Measurements from ENCODE around the gene FXN. TPM values are rescaled to one million over a fixed set of nuclear protein-coding genes. Genes with fewer than 3 reads are reported as not detected.
"Not testable (repeated sequence)": the region's sequence is repeated elsewhere in the genome, so short reads cannot be mapped to it uniquely, and the experiment has no call there.

FXN gene
- polyA plus RNA-seq, 1 of the 3 experiments (the other 2 are of a cell fraction): 15.7 TPM

DNA sequence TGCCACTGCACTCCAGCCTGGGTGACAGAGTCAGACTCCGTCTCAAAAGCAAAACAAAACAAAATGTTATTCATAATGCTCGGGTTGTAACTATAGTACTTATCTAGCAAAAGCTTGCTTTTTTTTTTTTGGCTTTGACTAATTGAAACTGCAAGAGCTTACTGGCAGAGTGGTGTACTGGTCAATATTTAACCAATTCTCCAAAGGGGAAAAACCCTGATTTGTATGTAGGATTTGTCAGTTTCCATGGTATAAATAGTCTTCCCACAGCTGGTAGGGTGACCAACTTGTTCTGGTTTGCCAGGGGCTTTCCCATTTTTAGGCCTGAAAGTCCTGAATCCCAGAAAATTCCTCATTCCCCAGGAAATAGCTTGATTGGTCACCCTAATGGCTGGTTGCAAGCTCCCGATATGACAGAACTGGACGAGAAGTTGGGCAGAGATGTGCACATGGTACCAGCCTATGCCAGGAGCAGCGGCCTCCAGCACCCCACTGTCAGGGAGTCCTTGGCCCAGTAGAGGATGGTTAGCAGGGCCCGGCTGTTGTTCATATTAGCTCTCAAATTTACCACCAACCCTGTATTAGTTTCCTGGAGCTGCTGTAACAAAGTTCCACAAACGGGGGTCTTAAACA lies 58.0 kb downstream of the FXN start (continued):
- no peak for TF ChIP-seq TEAD4 (IDR thresholded peaks at IDR 0.05; ENCODE audit: borderline replicate concordance, insufficient read depth)
- TF ChIP-seq, protein P1, sequence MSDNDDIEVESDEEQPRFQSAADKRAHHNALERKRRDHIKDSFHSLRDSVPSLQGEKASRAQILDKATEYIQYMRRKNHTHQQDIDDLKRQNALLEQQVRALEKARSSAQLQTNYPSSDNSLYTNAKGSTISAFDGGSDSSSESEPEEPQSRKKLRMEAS (IDR thresholded peaks at IDR 0.05; ENCODE audit: low read depth): no peak

DNA sequence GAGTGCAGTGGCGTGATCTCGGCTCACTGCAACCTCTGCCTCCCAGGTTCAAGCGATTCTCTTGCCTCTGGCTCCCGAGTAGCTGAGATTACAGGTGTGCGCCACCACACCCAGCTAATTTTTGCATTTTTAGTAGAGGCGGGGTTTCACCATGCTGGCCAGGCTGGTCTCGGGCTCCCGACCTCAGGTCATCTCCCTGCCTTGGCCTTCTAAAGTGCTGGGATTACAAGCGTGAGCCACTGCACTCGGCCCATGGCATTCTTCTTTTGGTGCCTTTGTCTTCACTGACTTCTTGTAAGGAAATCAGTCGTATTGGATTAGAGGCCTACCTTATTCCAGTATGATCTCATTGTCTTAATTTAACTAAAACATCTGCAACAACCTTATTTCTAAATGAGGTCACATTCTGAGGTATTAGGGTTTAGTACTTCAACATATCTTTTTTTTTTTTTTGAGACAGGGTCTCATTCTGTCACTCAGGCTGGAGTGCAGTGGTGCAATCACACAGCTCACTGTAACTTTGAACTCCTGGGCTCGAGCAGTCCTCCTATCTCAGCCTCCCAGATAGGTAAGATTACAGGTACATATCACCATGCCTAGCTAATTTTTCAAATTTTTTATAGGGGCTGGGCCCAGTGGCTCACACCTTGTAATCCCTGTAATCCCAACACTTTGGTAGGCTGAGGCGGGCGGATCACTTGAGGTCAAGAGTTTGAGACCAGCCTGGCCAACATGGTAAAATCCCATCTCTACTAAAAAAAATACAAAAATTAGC lies 59.0 kb downstream of the FXN start:
- H3K9ac ChIP-seq; H3K4me3 ChIP-seq (ENCODE audit: low read depth in 2 of 2, low read length in 1 of 2); H3K9me3 ChIP-seq; H3F3A ChIP-seq (replicated peaks; ENCODE audit: insufficient read depth); POLR2A ChIA-PET; H3K9me2 ChIP-seq; H3K36me3 ChIP-seq (replicated peaks in 1 of 2; ENCODE audit: control insufficient read depth in 1 of 2, insufficient read depth in 2 of 2, low read length in 1 of 2); H3K4me2 ChIP-seq; DNase-seq; H4K20me1 ChIP-seq (ENCODE audit: insufficient read depth); H3K27me3 ChIP-seq (ENCODE audit: insufficient read depth); H3K27ac ChIP-seq (ENCODE audit: low read depth in 2 of 2, low read length in 1 of 2); H3K79me2 ChIP-seq (ENCODE audit: insufficient read depth); H3K4me1 ChIP-seq (ENCODE audit: control insufficient read depth in 1 of 2, insufficient read depth in 2 of 2, low read depth in 1 of 2, low read length in 1 of 2); H2AFZ ChIP-seq (ENCODE audit: low read depth): not testable (repeated sequence)
- CTCF ChIA-PET: interaction anchor here (0.7 to 2.9 kb wide), 3 partner anchors 40 to 99 kb away, joined by 3 to 10 read pairs (median 5); partner anchors contain the start of gene FXN
- WGBS (ENCODE audit: low lambda C conversion rate): 96% methylated on average over 14 of the region's 14 CpGs

DNA sequence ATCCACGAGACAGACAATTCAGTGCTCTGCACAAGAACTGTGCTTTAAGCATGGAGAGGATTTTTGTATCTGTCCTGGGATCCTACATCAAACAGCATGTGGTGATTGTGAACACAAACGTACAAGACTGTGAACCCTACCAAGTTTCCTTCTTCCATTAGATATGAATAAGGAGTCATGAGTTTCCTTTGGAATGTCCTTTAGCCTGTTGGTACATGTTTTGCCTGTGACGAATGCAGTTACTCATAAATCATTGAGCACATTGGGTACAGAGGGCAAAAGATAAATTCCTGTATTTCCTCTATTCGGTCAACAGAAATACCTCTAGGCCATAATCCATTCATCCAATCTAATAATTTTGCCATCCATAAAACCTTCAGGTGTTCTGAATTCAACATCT lies 61.5 kb downstream of the FXN start:
- Histone ChIP-seq H3K9me3 (no peaks in the 10 kb centered on the region), H3F3A (replicated peaks; ENCODE audit: insufficient read depth) (no peaks in the 10 kb centered on the region), H3K9ac (no peak overlapping the region), H3K4me3 (ENCODE audit: low read depth in 2 of 2, low read length in 1 of 2) (no peak overlapping the region), H3K79me2 (ENCODE audit: insufficient read depth) (no peaks in the 10 kb centered on the region), H3K4me1 (ENCODE audit: control insufficient read depth in 1 of 2, insufficient read depth in 2 of 2, low read depth in 1 of 2, low read length in 1 of 2) (no peaks in the 10 kb centered on the region), H3K4me2 (no peak overlapping the region), H3K9me2 (no peaks in the 10 kb centered on the region), H3K27ac (ENCODE audit: low read depth in 2 of 2, low read length in 1 of 2) (peak overlapping the region in 1 of 2 experiments; percentile 40; a peak in 2 of 4 replicates), H3K27me3 (ENCODE audit: insufficient read depth) (no peaks in the 10 kb centered on the region), H4K20me1 (ENCODE audit: insufficient read depth) (no peaks in the 10 kb centered on the region), H2AFZ (ENCODE audit: low read depth) (0 out of 2 replicates have a peak overlapping the region, but pooled peaks have one; percentile 35), H3K36me3 (replicated peaks in 1 of 2; ENCODE audit: control insufficient read depth in 1 of 2, insufficient read depth in 2 of 2, low read length in 1 of 2) (no peaks in the 10 kb centered on the region)
- CTCF ChIA-PET: no interaction called here
- 80% methylated on average over 4 of the region's 4 CpGs for WGBS (ENCODE audit: low lambda C conversion rate)
- DNase-seq: no peak
- TF ChIP-seq, protein P2, sequence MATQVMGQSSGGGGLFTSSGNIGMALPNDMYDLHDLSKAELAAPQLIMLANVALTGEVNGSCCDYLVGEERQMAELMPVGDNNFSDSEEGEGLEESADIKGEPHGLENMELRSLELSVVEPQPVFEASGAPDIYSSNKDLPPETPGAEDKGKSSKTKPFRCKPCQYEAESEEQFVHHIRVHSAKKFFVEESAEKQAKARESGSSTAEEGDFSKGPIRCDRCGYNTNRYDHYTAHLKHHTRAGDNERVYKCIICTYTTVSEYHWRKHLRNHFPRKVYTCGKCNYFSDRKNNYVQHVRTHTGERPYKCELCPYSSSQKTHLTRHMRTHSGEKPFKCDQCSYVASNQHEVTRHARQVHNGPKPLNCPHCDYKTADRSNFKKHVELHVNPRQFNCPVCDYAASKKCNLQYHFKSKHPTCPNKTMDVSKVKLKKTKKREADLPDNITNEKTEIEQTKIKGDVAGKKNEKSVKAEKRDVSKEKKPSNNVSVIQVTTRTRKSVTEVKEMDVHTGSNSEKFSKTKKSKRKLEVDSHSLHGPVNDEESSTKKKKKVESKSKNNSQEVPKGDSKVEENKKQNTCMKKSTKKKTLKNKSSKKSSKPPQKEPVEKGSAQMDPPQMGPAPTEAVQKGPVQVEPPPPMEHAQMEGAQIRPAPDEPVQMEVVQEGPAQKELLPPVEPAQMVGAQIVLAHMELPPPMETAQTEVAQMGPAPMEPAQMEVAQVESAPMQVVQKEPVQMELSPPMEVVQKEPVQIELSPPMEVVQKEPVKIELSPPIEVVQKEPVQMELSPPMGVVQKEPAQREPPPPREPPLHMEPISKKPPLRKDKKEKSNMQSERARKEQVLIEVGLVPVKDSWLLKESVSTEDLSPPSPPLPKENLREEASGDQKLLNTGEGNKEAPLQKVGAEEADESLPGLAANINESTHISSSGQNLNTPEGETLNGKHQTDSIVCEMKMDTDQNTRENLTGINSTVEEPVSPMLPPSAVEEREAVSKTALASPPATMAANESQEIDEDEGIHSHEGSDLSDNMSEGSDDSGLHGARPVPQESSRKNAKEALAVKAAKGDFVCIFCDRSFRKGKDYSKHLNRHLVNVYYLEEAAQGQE (IDR thresholded peaks at IDR 0.05; ENCODE audit: low read depth, low read length): no peak
- TF ChIP-seq JUND (IDR thresholded peaks at IDR 0.05) (no peak), ELF1 (IDR thresholded peaks at IDR 0.05) (no peak), TEAD4 (IDR thresholded peaks at IDR 0.05; ENCODE audit: borderline replicate concordance, insufficient read depth) (no peak)
- POLR2A ChIA-PET: no interaction called here
